OCI-LY7 (cell line): Measurements from ENCODE around the gene KCNK6. TPM values are rescaled to one million over a fixed set of nuclear protein-coding genes. Genes with fewer than 3 reads are reported as not detected.

Source experiments
- BruUV-seq: library from RNA; stranded (reverse); fragments of 400-500 nt; replicated peaks from 2 replicates; lab custom pipeline; 2021; lab: Mats Ljungman, UMichigan
- CTCF ChIA-PET: fragments of 300-600 bp; sonication (Branson Sonifier 250); formaldehyde crosslinking; loops from one replicate; lab custom pipeline; 2022; ENCODE audit warnings: antibody characterized with exemption; ENCODE audit not compliant: unreplicated experiment; lab: Charles Lee
- POLR2A ChIA-PET: fragments of 300-600 bp; sonication (Branson Sonifier 250); formaldehyde crosslinking; loops from one replicate; lab custom pipeline; 2022; ENCODE audit warnings: antibody characterized with exemption; lab: Charles Lee
- DNase-seq: peaks from one replicate; pipeline ENCODE4 v3.0.0-alpha.2; 2015; ENCODE audit warnings: low spot score
- H2AFZ ChIP-seq: fragments of 200-600 bp; sonication (generic), shearing (Covaris generic); 2 replicates; pipeline ENCODE4 v1.6.1; 2014; ENCODE audit warnings: mild to moderate bottlenecking, antibody characterized with exemption, low read length, moderate library complexity
- H3K27ac ChIP-seq: fragments of 200-600 bp; sonication (generic); 2 replicates; pipeline ENCODE4 v1.5.1; 2014; ENCODE audit warnings: mixed run types, low read depth, mild to moderate bottlenecking, moderate library complexity, low read length, inconsistent platforms; ENCODE audit not compliant: poor library complexity, severe bottlenecking
- H3K36me3 ChIP-seq: fragments of 200-600 bp; sonication (generic); 2 replicates; pipeline ENCODE4 v1.6.1; 2014; ENCODE audit warnings: mild to moderate bottlenecking, antibody characterized with exemption, low read length, moderate library complexity, mixed read lengths; ENCODE audit not compliant: insufficient read depth
- H3K4me1 ChIP-seq: fragments of 200-600 bp; sonication (generic); 2 replicates; pipeline ENCODE4 v1.5.1; 2014; ENCODE audit warnings: mild to moderate bottlenecking, low read length; ENCODE audit not compliant: insufficient read depth, poor library complexity, severe bottlenecking
- H3K4me2 ChIP-seq: fragments of 200-600 bp; sonication (generic); 2 replicates; pipeline ENCODE4 v1.6.1; 2014; ENCODE audit warnings: mild to moderate bottlenecking, low read length
- H3K4me3 ChIP-seq: fragments of 200-600 bp; sonication (generic); 2 replicates; pipeline ENCODE4 v1.5.1; 2014; ENCODE audit warnings: mild to moderate bottlenecking, low read depth, low read length; ENCODE audit not compliant: poor library complexity, severe bottlenecking
- H3K79me2 ChIP-seq: fragments of 200-600 bp; sonication (generic); 2 replicates; pipeline ENCODE4 v1.6.1; 2016; ENCODE audit warnings: low read depth, mild to moderate bottlenecking, low read length, moderate library complexity, mixed read lengths; ENCODE audit not compliant: insufficient read depth
- H3K9me2 ChIP-seq: fragments of 200-600 bp; sonication (generic); 2 replicates; pipeline ENCODE4 v1.6.1; 2016; ENCODE audit warnings: mild to moderate bottlenecking, low read length, mixed read lengths; ENCODE audit not compliant: insufficient read depth
- H3K9me3 ChIP-seq: fragments of 200-600 bp; sonication (generic); 2 replicates; pipeline ENCODE4 v1.6.1; 2014; ENCODE audit warnings: mild to moderate bottlenecking, mixed run types, low read length, mixed read lengths
- H4K20me1 ChIP-seq: fragments of 200-600 bp; sonication (generic); 2 replicates; pipeline ENCODE4 v1.6.1; 2014; ENCODE audit warnings: mild to moderate bottlenecking, antibody characterized with exemption, low read length, moderate library complexity, mixed read lengths; ENCODE audit not compliant: insufficient read depth
- EZH2phosphoT487 ChIP-seq: fragments of 200-600 bp; sonication (generic); IDR thresholded peaks from 2 replicates; pipeline ENCODE4 v1.6.1; 2018; ENCODE audit warnings: low read depth, borderline replicate concordance, mild to moderate bottlenecking, mixed run types, antibody characterized with exemption, low read length, moderate library complexity, mixed read lengths
- intact Hi-C: fragments of 100-400 bp; cut with micrococcal nuclease; formaldehyde crosslinking; loops from one replicate; pipeline ENCODE4 v1.10.0; 2022; ENCODE audit not compliant: unreplicated experiment
- total RNA-seq, 2 experiments: library from RNA; depleted of rRNA in 1 of 2; stranded (reverse); fragments of >200 nt in 1 of 2; shearing (Covaris generic) in 1 of 2; gene quantifications; 2 replicates each; pipeline ENCODE4 v1.2.3, GENCODE V29; 2014 to 2022
- TF ChIP-seq, protein P1 (sequence below): fragments of 200-600 bp; sonication (generic); conservative IDR thresholded peaks from 2 replicates; pipeline ENCODE4 v1.5.1; 2014; ENCODE audit warnings: mild to moderate bottlenecking, antibody characterized with exemption, low read length, moderate library complexity, mixed read lengths

Gene KCNK6
- total RNA-seq, 2 experiments from 2014 or later, result 1.7 to 6.9 TPM

DNA sequence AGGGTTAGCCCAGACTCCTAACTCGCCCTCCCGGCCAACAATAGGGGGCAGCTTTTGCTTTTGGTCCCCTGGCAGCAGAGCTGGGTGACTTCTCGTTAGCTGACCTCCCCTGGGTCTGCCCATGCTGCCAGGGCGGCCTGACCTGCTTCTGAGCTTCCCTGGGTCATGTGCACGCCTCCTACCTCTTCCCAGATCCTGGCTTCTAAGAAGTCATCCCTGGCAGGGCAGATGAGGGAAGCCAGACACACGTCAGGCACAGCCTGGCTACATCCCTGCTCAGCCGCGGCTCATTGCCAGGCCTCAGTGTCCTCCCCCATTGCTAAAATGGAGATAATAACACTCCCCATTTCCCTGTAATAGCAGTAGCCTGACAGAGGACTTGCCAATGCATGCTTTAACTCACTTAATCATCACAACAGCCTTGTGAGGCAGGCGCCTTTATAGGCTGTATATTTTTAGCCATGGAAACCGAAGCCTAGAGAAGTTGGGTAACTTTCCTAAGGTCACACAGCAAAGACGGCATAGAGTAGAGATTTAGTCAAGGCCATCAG, 2.1 kb downstream of the KCNK6 start:
- TF ChIP-seq EZH2phosphoT487, result no peak
- TF ChIP-seq, protein P1, sequence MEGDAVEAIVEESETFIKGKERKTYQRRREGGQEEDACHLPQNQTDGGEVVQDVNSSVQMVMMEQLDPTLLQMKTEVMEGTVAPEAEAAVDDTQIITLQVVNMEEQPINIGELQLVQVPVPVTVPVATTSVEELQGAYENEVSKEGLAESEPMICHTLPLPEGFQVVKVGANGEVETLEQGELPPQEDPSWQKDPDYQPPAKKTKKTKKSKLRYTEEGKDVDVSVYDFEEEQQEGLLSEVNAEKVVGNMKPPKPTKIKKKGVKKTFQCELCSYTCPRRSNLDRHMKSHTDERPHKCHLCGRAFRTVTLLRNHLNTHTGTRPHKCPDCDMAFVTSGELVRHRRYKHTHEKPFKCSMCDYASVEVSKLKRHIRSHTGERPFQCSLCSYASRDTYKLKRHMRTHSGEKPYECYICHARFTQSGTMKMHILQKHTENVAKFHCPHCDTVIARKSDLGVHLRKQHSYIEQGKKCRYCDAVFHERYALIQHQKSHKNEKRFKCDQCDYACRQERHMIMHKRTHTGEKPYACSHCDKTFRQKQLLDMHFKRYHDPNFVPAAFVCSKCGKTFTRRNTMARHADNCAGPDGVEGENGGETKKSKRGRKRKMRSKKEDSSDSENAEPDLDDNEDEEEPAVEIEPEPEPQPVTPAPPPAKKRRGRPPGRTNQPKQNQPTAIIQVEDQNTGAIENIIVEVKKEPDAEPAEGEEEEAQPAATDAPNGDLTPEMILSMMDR, result no peak
- H3K4me1 ChIP-seq, result peaks cover 7% of the 10 kb centered on the region
- H3K4me3 ChIP-seq, result no peak overlapping the region
- no peaks in the 10 kb centered on the region for H3K36me3 ChIP-seq
- no peaks in the 10 kb centered on the region for H4K20me1 ChIP-seq
- intact Hi-C loops, result no loop called here
- H3K27ac ChIP-seq, result no peak overlapping the region
- no TSS peak for BruUV-seq
- CTCF ChIA-PET, result no interaction called here
- no peak for DNase-seq
- no peaks in the 10 kb centered on the region for H3K9me3 ChIP-seq
- H3K9me2 ChIP-seq, result no peaks in the 10 kb centered on the region
- POLR2A ChIA-PET, result interaction anchor here (1.3 kb wide), 1 partner anchor 57 kb away, joined by 3 read pairs; the partner anchor contains the start of gene SPINT2
- no peak overlapping the region for H2AFZ ChIP-seq
- no peaks in the 10 kb centered on the region for H3K79me2 ChIP-seq
- no peak overlapping the region for H3K4me2 ChIP-seq

- no peaks in the 10 kb centered on the region for H3K9me2 ChIP-seq
- H4K20me1 ChIP-seq, result no peaks in the 10 kb centered on the region
- TF ChIP-seq EZH2phosphoT487, result no peak
- TF ChIP-seq, protein P1, result no peak
- no peaks in the 10 kb centered on the region for H3K79me2 ChIP-seq
- DNase-seq, result no peak
- no peak overlapping the region for H3K27ac ChIP-seq
- ChIA-PET POLR2A (no interaction called here), CTCF (no interaction called here)
- H3K4me1 ChIP-seq, result peaks cover 5% of the 10 kb centered on the region
- no peaks in the 10 kb centered on the region for H3K9me3 ChIP-seq
- no TSS peak for BruUV-seq
- no peak overlapping the region for H3K4me2 ChIP-seq
- H3K4me3 ChIP-seq, result no peak overlapping the region
- H2AFZ ChIP-seq, result no peak overlapping the region
- H3K36me3 ChIP-seq, result peaks cover 6% of the 10 kb centered on the region; the same call in 1 of the 2 replicates
- intact Hi-C loops, result no loop called here
These were observed 3.6 kb downstream of the KCNK6 start for GRCh38 chr19:38323291-38323690.

DNA sequence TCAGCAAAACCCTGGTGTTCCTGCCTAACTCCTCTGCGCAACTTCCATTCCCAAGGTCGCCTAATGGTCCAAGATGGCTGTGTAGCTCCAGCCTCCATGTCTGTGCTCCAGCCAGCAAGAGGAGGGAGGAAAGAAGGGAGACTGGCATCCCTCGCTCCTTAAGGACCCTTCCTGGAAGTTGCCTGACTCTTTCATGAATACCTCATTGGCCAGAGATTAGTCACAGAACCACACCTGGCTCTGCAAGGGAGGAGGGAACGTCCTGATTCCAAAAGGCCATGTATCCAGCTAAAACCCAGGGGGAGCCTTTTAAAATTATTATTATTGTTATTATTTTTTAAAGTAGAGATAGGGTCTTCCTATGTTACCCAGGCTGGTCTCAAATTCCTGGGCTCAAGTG, 4.8 kb downstream of the KCNK6 start:
- Histone ChIP-seq H3K79me2 (no peaks in the 10 kb centered on the region), H3K4me2 (no peak overlapping the region), H4K20me1 (no peaks in the 10 kb centered on the region), H2AFZ (no peak overlapping the region), H3K36me3 (peaks cover 6% of the 10 kb centered on the region; the same call in 1 of the 2 replicates), H3K9me3 (no peaks in the 10 kb centered on the region), H3K27ac (no peak overlapping the region), H3K9me2 (no peaks in the 10 kb centered on the region), H3K4me3 (no peak overlapping the region), H3K4me1 (peaks cover under 1% of the 10 kb centered on the region)
- TF ChIP-seq, protein P1, result no peak
- no peak for TF ChIP-seq EZH2phosphoT487
- CTCF ChIA-PET, result no interaction called here
- DNase-seq, result no peak
- BruUV-seq, result no TSS peak
- intact Hi-C loops, result no loop called here
- POLR2A ChIA-PET, result no interaction called here
